HL-60 (cell line): Measurements from ENCODE around the gene KSR2.

ENCODE experiments used
- DNase-seq, 2 experiments: peaks; one replicate each; pipeline ENCODE4 v3.0.0-alpha.2; 2010 to 2020; ENCODE audit warnings: low read depth in 1 of 2, low spot score in 1 of 2
- H3K27ac ChIP-seq: fragments of 250-450 bp; sonication (Bioruptor Pico); replicated peaks from 2 replicates; pipeline ENCODE4 v1.5.1; 2020; ENCODE audit warnings: mild to moderate bottlenecking, moderate library complexity
- H3K27me3 ChIP-seq: fragments of 250-450 bp; sonication (Bioruptor Pico); 2 replicates; pipeline ENCODE4 v1.5.1; 2021; ENCODE audit warnings: mild to moderate bottlenecking, moderate library complexity; ENCODE audit not compliant: insufficient read depth, poor library complexity, severe bottlenecking
- H3K4me3 ChIP-seq: replicated peaks from 2 replicates; pipeline ENCODE4 v1.5.1; 2011; ENCODE audit warnings: mild to moderate bottlenecking, control low read depth, low read length; ENCODE audit not compliant: insufficient read depth
- CTCF ChIP-seq: IDR thresholded peaks from one replicate; pipeline ENCODE4 v1.5.1; 2011; ENCODE audit warnings: low read length, control low read depth, inconsistent platforms; ENCODE audit not compliant: insufficient read depth
- GABPA ChIP-seq: IDR thresholded peaks from 2 replicates; pipeline ENCODE4 v1.6.1; 2012; ENCODE audit warnings: low read depth
- POLR2AphosphoS5 ChIP-seq: IDR thresholded peaks from 2 replicates; pipeline ENCODE4 v1.6.1; 2012; ENCODE audit warnings: low read depth
- REST ChIP-seq: IDR thresholded peaks from 2 replicates; pipeline ENCODE4 v1.6.1; 2012; ENCODE audit warnings: low read depth; ENCODE audit not compliant: insufficient replicate concordance
- SPI1 ChIP-seq: IDR thresholded peaks from 2 replicates; pipeline ENCODE4 v1.6.1; 2012; ENCODE audit warnings: low read depth, mild to moderate bottlenecking, borderline replicate concordance

The KSR2 gene

GRCh38 chr12:117703584-117703983 lies 265.2 kb downstream of the KSR2 start:
- H3K4me3 ChIP-seq = no peak overlapping the region
- no peak overlapping the region for H3K27ac ChIP-seq
- DNase-seq = no peak

GRCh38 chr12:117702741-117703140 lies 266.0 kb downstream of the KSR2 start:
- Histone ChIP-seq H3K27me3 (no peaks in the 10 kb centered on the region), H3K27ac (no peak overlapping the region), H3K4me3 (no peak overlapping the region)
- DNase-seq = no peak
- TF ChIP-seq CTCF = no peak
- TF ChIP-seq REST = no peak
- TF ChIP-seq SPI1 = no peak
- TF ChIP-seq GABPA = no peak
- no peak for TF ChIP-seq POLR2AphosphoS5

More at GRCh38 chr12:117703584-117703983, 265.2 kb downstream of the KSR2 start:
- TF ChIP-seq GABPA (no peak), SPI1 (no peak), POLR2AphosphoS5 (no peak), CTCF (no peak), REST (no peak)
- no peaks in the 10 kb centered on the region for H3K27me3 ChIP-seq

- TF ChIP-seq POLR2AphosphoS5 = no peak
- TF ChIP-seq CTCF = no peak
- no peak for TF ChIP-seq SPI1
- no peak for TF ChIP-seq GABPA
- Histone ChIP-seq H3K27ac (no peak overlapping the region), H3K27me3 (no peaks in the 10 kb centered on the region), H3K4me3 (no peak overlapping the region)
- DNase-seq = no peak
Observed at GRCh38 chr12:117699575-117699974, 269.2 kb downstream of the KSR2 start.

GRCh38 chr12:117699118-117699517 lies 269.7 kb downstream of the KSR2 start:
- no peak overlapping the region for H3K27ac ChIP-seq
- no peak for DNase-seq
- no peak for TF ChIP-seq GABPA
- TF ChIP-seq POLR2AphosphoS5 = no peak
- no peak for TF ChIP-seq SPI1
- no peak for TF ChIP-seq REST
- TF ChIP-seq CTCF = no peak
- no peak overlapping the region for H3K4me3 ChIP-seq
- H3K27me3 ChIP-seq = no peaks in the 10 kb centered on the region
